Endothelial cell of umbilical vein (primary cell): Measurements from ENCODE around the gene NCKAP5. TPM values are rescaled to one million over a fixed set of nuclear protein-coding genes. Genes with fewer than 3 reads are reported as not detected.

ENCODE experiments used
- BruUV-seq: library from RNA; stranded (reverse); fragments of 400-500 nt; replicated peaks from 2 replicates; lab custom pipeline; 2021; lab: Mats Ljungman, UMichigan
- CTCF ChIA-PET: fragments of 300-600, 350-600 bp; sonication (Branson Sonifier 250); formaldehyde crosslinking; loops from one replicate; lab custom pipeline; 2021; ENCODE audit warnings: antibody characterized with exemption, inconsistent platforms; lab: Charles Lee
- POLR2A ChIA-PET: fragments of 300-600, 350-600 bp; sonication (Branson Sonifier 250); formaldehyde crosslinking; loops from one replicate; lab custom pipeline; 2021; ENCODE audit warnings: antibody characterized with exemption, inconsistent platforms; lab: Charles Lee
- DNase-seq: peaks from one replicate; pipeline ENCODE4 v3.0.0-alpha.2; 2011; ENCODE audit warnings: low read depth, low spot score
- FAIRE-seq: peaks from 2 replicates; lab custom pipeline; 2011; peaks lifted over from hg19 to GRCh38; lab: Jason Lieb, UNC
- H2AFZ ChIP-seq: 2 replicates; pipeline ENCODE4 v1.6.0; 2012; ENCODE audit warnings: low read depth, low read length, control low read depth, inconsistent platforms
- H3K27ac ChIP-seq: 2 replicates; pipeline ENCODE4 v1.5.1; 2011; ENCODE audit warnings: low read depth, mild to moderate bottlenecking, control low read depth, low read length, moderate library complexity; ENCODE audit not compliant: insufficient read depth
- H3K27me3 ChIP-seq, 2 experiments: 2 replicates each; pipeline versions ENCODE4 v1.6.0 to v1.6.1; 2011; ENCODE audit warnings: low read length in 2 of 2, mixed read lengths in 1 of 2; ENCODE audit not compliant: control insufficient read depth in 2 of 2, insufficient read depth in 2 of 2
- H3K36me3 ChIP-seq, 2 experiments: 2 replicates in 1 of 2; 3 replicates in 1 of 2; pipeline ENCODE4 v1.5.1; 2011; ENCODE audit warnings: low read length in 2 of 2, mild to moderate bottlenecking in 1 of 2, moderate library complexity in 1 of 2; ENCODE audit not compliant: control insufficient read depth in 2 of 2, insufficient read depth in 2 of 2; ENCODE audit errors: extremely low read depth in 1 of 2
- H3K4me1 ChIP-seq: 3 replicates; pipeline ENCODE4 v1.5.1; 2011; ENCODE audit warnings: mild to moderate bottlenecking, low read length; ENCODE audit not compliant: control insufficient read depth, insufficient read depth; ENCODE audit errors: extremely low read depth
- H3K4me2 ChIP-seq: 2 replicates; pipeline ENCODE4 v1.6.1; 2011; ENCODE audit warnings: low read length, control low read depth, mixed read lengths; ENCODE audit not compliant: insufficient read depth
- H3K4me3 ChIP-seq, 3 experiments: fragments of 200-600 bp in 1 of 3; sonication (generic), shearing (Covaris generic) in 1 of 3; replicated peaks in 1 of 3; 2 replicates each; pipeline ENCODE4 v1.5.1; 2011 to 2016; ENCODE audit warnings: control low read depth in 3 of 3, low read length in 3 of 3, mild to moderate bottlenecking in 2 of 3, inconsistent platforms in 1 of 3, low read depth in 1 of 3, moderate library complexity in 1 of 3; ENCODE audit not compliant: insufficient read depth in 1 of 3
- H3K79me2 ChIP-seq: 2 replicates; pipeline ENCODE4 v1.6.0; 2012; ENCODE audit warnings: low read length, inconsistent platforms; ENCODE audit not compliant: control insufficient read depth, insufficient read depth
- H3K9ac ChIP-seq: replicated peaks from 2 replicates; pipeline ENCODE3; 2011; ENCODE audit warnings: low read length, control low read depth; ENCODE audit not compliant: insufficient read depth; ENCODE audit errors: extremely low read depth
- H3K9me1 ChIP-seq: replicated peaks from 3 replicates; pipeline ENCODE4 v1.6.0; 2011; ENCODE audit warnings: mild to moderate bottlenecking, low read length; ENCODE audit not compliant: control insufficient read depth, insufficient read depth; ENCODE audit errors: extremely low read depth
- H3K9me3 ChIP-seq: replicated peaks from 2 replicates; pipeline ENCODE4 v1.5.1; 2012; ENCODE audit warnings: low read length, inconsistent platforms; ENCODE audit not compliant: control insufficient read depth, insufficient read depth
- H4K20me1 ChIP-seq: replicated peaks from 2 replicates; pipeline ENCODE3; 2011; ENCODE audit warnings: mild to moderate bottlenecking, low read length; ENCODE audit not compliant: control insufficient read depth, insufficient read depth; ENCODE audit errors: extremely low read depth
- EZH2 ChIP-seq: IDR thresholded peaks from 2 replicates; pipeline ENCODE4 v1.6.1; 2012; ENCODE audit warnings: borderline replicate concordance, low read depth, mild to moderate bottlenecking, moderate library complexity, low read length, inconsistent platforms; ENCODE audit not compliant: severe bottlenecking
- FOS ChIP-seq: IDR thresholded peaks from 2 replicates; pipeline ENCODE4 v1.6.1; 2011; ENCODE audit warnings: mild to moderate bottlenecking, low read length, moderate library complexity, borderline replicate concordance; ENCODE audit not compliant: insufficient read depth
- GATA2 ChIP-seq: IDR thresholded peaks from 2 replicates; pipeline ENCODE4 v1.7.0; 2011; ENCODE audit warnings: low read depth, mild to moderate bottlenecking, moderate library complexity, mixed read lengths, low read length; ENCODE audit not compliant: insufficient read length, insufficient read depth
- JUN ChIP-seq: IDR thresholded peaks from 2 replicates; pipeline ENCODE4 v1.6.1; 2011; ENCODE audit warnings: borderline replicate concordance, low read depth; ENCODE audit not compliant: insufficient read length, insufficient read depth
- MYC ChIP-seq: IDR thresholded peaks from one replicate; pipeline ENCODE4 v1.6.1; 2011; ENCODE audit warnings: mild to moderate bottlenecking, low read depth, low read length
- POLR2A ChIP-seq: IDR thresholded peaks from 2 replicates; pipeline ENCODE4 v1.6.1; 2012; ENCODE audit warnings: low read depth, mild to moderate bottlenecking, control low read depth, low read length
- POLR2AphosphoS5 ChIP-seq: IDR thresholded peaks from 2 replicates; pipeline ENCODE4 v1.6.1; 2012; ENCODE audit warnings: low read depth, mild to moderate bottlenecking, control low read depth, low read length, moderate library complexity; ENCODE audit not compliant: insufficient read depth
- dilution Hi-C: fragments of 300-500 bp; cut with MboI; formaldehyde crosslinking; loops from one replicate; pipeline ENCODE4 v1.15.0; 2019; ENCODE audit warnings: low sequenced_read_pairs; ENCODE audit not compliant: extremely low pct_ligation_motif_present
- intact Hi-C: fragments of 100-400 bp; cut with micrococcal nuclease; formaldehyde crosslinking; loops from one replicate; pipeline ENCODE4 v1.10.0; 2022
- polyA plus RNA-seq, 4 experiments: library from polyadenylated mRNA; depleted of rRNA in 3 of 4; stranded (reverse) in 3 of 4; unstranded in 1 of 4; fragments of >200 nt; gene quantifications; 2 replicates each; pipeline versions ENCODE4 v1.2.1 to v1.2.3, GENCODE V29; 2011 to 2012; ENCODE audit warnings: missing spikeins in 1 of 4
- total RNA-seq: library from RNA; stranded (reverse); gene quantifications from 2 replicates; pipeline ENCODE4 v1.2.3, GENCODE V29; 2021
- TF ChIP-seq, protein P1 (sequence below): IDR thresholded peaks from 2 replicates; pipeline ENCODE4 v1.6.1; 2011; ENCODE audit not compliant: insufficient read depth, insufficient read length
- TF ChIP-seq, protein P2 (sequence below), 2 donors: IDR thresholded peaks; 1 replicate in 1 of 2; 2 replicates in 1 of 2; pipeline ENCODE4 v1.5.1; 2011; ENCODE audit warnings: low read length in 2 of 2, mild to moderate bottlenecking in 2 of 2, moderate library complexity in 2 of 2, control low read depth in 1 of 2, inconsistent platforms in 1 of 2, low read depth in 1 of 2; ENCODE audit not compliant: insufficient read depth in 1 of 2; ENCODE audit errors: extremely low read depth in 1 of 2

NCKAP5 gene
- total and polyA plus RNA-seq, 2 donors (not counting 3 experiments of a cell fraction or from before 2014, with no cell fraction given): 0.47 to 3.3 TPM

DNA sequence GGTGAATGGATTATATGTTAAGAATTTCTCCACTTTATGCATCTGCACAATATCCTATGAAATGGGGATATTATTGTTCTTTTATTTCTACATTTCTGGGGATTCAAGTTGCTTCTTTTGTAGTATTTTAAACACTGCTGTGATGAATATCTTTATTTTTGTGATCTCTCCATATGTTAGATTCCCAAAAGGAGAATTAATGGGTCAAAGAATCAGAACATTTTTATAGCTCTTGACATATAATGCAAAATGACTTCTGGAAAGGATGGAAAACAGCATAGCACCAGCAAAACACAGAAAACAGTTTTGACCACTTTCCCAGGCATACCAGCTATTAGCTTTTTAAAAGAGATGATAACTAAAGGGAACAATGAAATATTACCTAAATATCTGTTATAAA, 135.5 kb downstream of the NCKAP5 start:
- intact Hi-C loops (no loop called here), dilution Hi-C loops (no loop called here)
- Histone ChIP-seq H3K27ac (no peak overlapping the region), H3K36me3 (no peaks in the 10 kb centered on the region), H3K9ac (no peak overlapping the region), H3K9me1 (no peaks in the 10 kb centered on the region), H3K27me3 (no peaks in the 10 kb centered on the region), H4K20me1 (no peaks in the 10 kb centered on the region), H3K4me3 (no peak overlapping the region), H3K4me2 (no peak overlapping the region), H3K4me1 (no peaks in the 10 kb centered on the region), H2AFZ (no peak overlapping the region), H3K79me2 (no peaks in the 10 kb centered on the region), H3K9me3 (no peaks in the 10 kb centered on the region)
- BruUV-seq: no TSS peak
- FAIRE-seq (no peak), DNase-seq (no peak)
- ChIA-PET CTCF (interaction anchor here (1.4 kb wide), 1 partner anchor 885 kb away, joined by 3 read pairs; no protein-coding TSS in a partner anchor), POLR2A (no interaction called here)
- TF ChIP-seq JUN: no peak
- no peak for TF ChIP-seq POLR2A
- TF ChIP-seq, protein P1, sequence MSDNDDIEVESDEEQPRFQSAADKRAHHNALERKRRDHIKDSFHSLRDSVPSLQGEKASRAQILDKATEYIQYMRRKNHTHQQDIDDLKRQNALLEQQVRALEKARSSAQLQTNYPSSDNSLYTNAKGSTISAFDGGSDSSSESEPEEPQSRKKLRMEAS: no peak
- TF ChIP-seq POLR2AphosphoS5: no peak
- TF ChIP-seq, protein P2, sequence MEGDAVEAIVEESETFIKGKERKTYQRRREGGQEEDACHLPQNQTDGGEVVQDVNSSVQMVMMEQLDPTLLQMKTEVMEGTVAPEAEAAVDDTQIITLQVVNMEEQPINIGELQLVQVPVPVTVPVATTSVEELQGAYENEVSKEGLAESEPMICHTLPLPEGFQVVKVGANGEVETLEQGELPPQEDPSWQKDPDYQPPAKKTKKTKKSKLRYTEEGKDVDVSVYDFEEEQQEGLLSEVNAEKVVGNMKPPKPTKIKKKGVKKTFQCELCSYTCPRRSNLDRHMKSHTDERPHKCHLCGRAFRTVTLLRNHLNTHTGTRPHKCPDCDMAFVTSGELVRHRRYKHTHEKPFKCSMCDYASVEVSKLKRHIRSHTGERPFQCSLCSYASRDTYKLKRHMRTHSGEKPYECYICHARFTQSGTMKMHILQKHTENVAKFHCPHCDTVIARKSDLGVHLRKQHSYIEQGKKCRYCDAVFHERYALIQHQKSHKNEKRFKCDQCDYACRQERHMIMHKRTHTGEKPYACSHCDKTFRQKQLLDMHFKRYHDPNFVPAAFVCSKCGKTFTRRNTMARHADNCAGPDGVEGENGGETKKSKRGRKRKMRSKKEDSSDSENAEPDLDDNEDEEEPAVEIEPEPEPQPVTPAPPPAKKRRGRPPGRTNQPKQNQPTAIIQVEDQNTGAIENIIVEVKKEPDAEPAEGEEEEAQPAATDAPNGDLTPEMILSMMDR (IDR thresholded peaks at IDR 0.05; ENCODE audit: extremely low read depth in 1 of 2, insufficient read depth in 1 of 2, low read depth in 1 of 2, low read length in 2 of 2): no peak
- no peak for TF ChIP-seq EZH2
- TF ChIP-seq FOS: no peak
- TF ChIP-seq GATA2: no peak
- no peak for TF ChIP-seq MYC
